IPS DF 6.9 (cell line): ENCODE measurements around the gene GALNT16.

Experiments
- DNase-seq: peaks from one replicate; pipeline ENCODE4 v3.0.0-alpha.2; 2013; ENCODE audit warnings: low read depth, low spot score
- H3K27ac ChIP-seq: one replicate; pipeline ENCODE4 v1.5.1; 2013; ENCODE audit warnings: low read length, control low read depth
- H3K27me3 ChIP-seq: 2 replicates; pipeline ENCODE4 v1.6.1; 2013; ENCODE audit warnings: mild to moderate bottlenecking, low read length; ENCODE audit not compliant: control insufficient read depth, insufficient read depth
- H3K36me3 ChIP-seq: 2 replicates; pipeline ENCODE4 v1.6.1; 2013; ENCODE audit warnings: low read length; ENCODE audit not compliant: control insufficient read depth, insufficient read depth
- H3K4me1 ChIP-seq: 2 replicates; pipeline ENCODE4 v1.6.1; 2013; ENCODE audit warnings: low read length; ENCODE audit not compliant: control insufficient read depth, insufficient read depth
- H3K4me3 ChIP-seq: 2 replicates; pipeline ENCODE4 v1.5.1; 2013; ENCODE audit warnings: mild to moderate bottlenecking, low read length
- H3K9me3 ChIP-seq: 2 replicates; pipeline ENCODE4 v1.6.1; 2013; ENCODE audit warnings: low read length, inconsistent platforms; ENCODE audit not compliant: control insufficient read depth, insufficient read depth
- WGBS: extraction: QIAGEN DNeasy Blood & Tissue Kit; methylation state at CpG from one replicate; pipeline ENCODE4 v1.1.7; 2013; ENCODE audit warnings: mixed read lengths, missing lambda C conversion rate; ENCODE audit not compliant: insufficient read length, insufficient coverage; 5-methylcytosine and 5-hydroxymethylcytosine counted together

Gene GALNT16

GRCh38 chr14:69237584-69237983, 22.4 kb upstream of the GALNT16 start:
- no peaks in the 10 kb centered on the region for H3K9me3 ChIP-seq
- no peak overlapping the region for H3K27ac ChIP-seq
- peaks cover 8% of the 10 kb centered on the region; the same call in 1 of the 2 replicates for H3K36me3 ChIP-seq
- H3K4me1 ChIP-seq: no peaks in the 10 kb centered on the region
- DNase-seq: no peak
- WGBS: no CpG with 5 or more reads among the region's 12 CpGs
- H3K4me3 ChIP-seq: no peak overlapping the region
- no peaks in the 10 kb centered on the region for H3K27me3 ChIP-seq

- DNase-seq: no peak
- H3K9me3 ChIP-seq: no peaks in the 10 kb centered on the region
- H3K4me3 ChIP-seq: no peak overlapping the region
- WGBS: no CpG with 5 or more reads among the region's 4 CpGs
- H3K36me3 ChIP-seq: peaks cover 8% of the 10 kb centered on the region; the same call in 1 of the 2 replicates
- no peak overlapping the region for H3K27ac ChIP-seq
- no peaks in the 10 kb centered on the region for H3K27me3 ChIP-seq
- H3K4me1 ChIP-seq: no peaks in the 10 kb centered on the region
These were observed 21.1 kb upstream of the GALNT16 start for GRCh38 chr14:69238883-69239282.

- Histone ChIP-seq H3K9me3 (no peaks in the 10 kb centered on the region), H3K4me1 (no peaks in the 10 kb centered on the region), H3K36me3 (peaks cover 8% of the 10 kb centered on the region; the same call in 1 of the 2 replicates), H3K27ac (no peak overlapping the region), H3K4me3 (no peak overlapping the region), H3K27me3 (no peaks in the 10 kb centered on the region)
- no peak for DNase-seq
- WGBS: no CpG with 5 or more reads among the region's 13 CpGs
These were observed 19.3 kb upstream of the GALNT16 start for GRCh38 chr14:69240527-69241173.

- 0 out of 2 replicates have a peak, but pooled peaks cover 4% of the 10 kb centered on the region for H3K36me3 ChIP-seq
These were observed 18.4 kb upstream of the GALNT16 start for GRCh38 chr14:69241577-69241976.

GRCh38 chr14:69242311-69243224, 17.4 kb upstream of the GALNT16 start:
- WGBS: no CpG with 5 or more reads among the region's 10 CpGs
- H3K36me3 ChIP-seq: 0 out of 2 replicates have a peak, but pooled peaks cover under 1% of the 10 kb centered on the region
- H3K4me1 ChIP-seq: no peaks in the 10 kb centered on the region
- DNase-seq: no peak
- no peaks in the 10 kb centered on the region for H3K27me3 ChIP-seq
- no peak overlapping the region for H3K4me3 ChIP-seq
- H3K9me3 ChIP-seq: no peaks in the 10 kb centered on the region
- no peak overlapping the region for H3K27ac ChIP-seq

More at GRCh38 chr14:69241577-69241976, 18.4 kb upstream of the GALNT16 start:
- DNase-seq: no peak
- no peak overlapping the region for H3K27ac ChIP-seq
- no peak overlapping the region for H3K4me3 ChIP-seq
- H3K9me3 ChIP-seq: no peaks in the 10 kb centered on the region
- no CpG with 5 or more reads among the region's 2 CpGs for WGBS
- H3K27me3 ChIP-seq: no peaks in the 10 kb centered on the region
- no peaks in the 10 kb centered on the region for H3K4me1 ChIP-seq

- H3K4me1 ChIP-seq: no peaks in the 10 kb centered on the region
- H3K27me3 ChIP-seq: no peaks in the 10 kb centered on the region
- no peaks in the 10 kb centered on the region for H3K9me3 ChIP-seq
- no peaks in the 10 kb centered on the region for H3K36me3 ChIP-seq
- DNase-seq: no peak
- no peak overlapping the region for H3K4me3 ChIP-seq
- no peak overlapping the region for H3K27ac ChIP-seq
- WGBS: no CpG with 5 or more reads among the region's 3 CpGs
These were observed 15.0 kb upstream of the GALNT16 start for GRCh38 chr14:69244946-69245345.

- no peak overlapping the region for H3K4me3 ChIP-seq
- no peaks in the 10 kb centered on the region for H3K27me3 ChIP-seq
- WGBS: no CpG with 5 or more reads among the region's 3 CpGs
- no peaks in the 10 kb centered on the region for H3K36me3 ChIP-seq
- H3K27ac ChIP-seq: no peak overlapping the region
- no peak for DNase-seq
- no peaks in the 10 kb centered on the region for H3K9me3 ChIP-seq
- no peaks in the 10 kb centered on the region for H3K4me1 ChIP-seq
These were observed 13.6 kb upstream of the GALNT16 start for GRCh38 chr14:69246331-69246730.

GRCh38 chr14:69247676-69248440, 12.1 kb upstream of the GALNT16 start:
- no CpG with 5 or more reads among the region's 3 CpGs for WGBS
- Histone ChIP-seq H3K4me1 (no peaks in the 10 kb centered on the region), H3K4me3 (no peak overlapping the region), H3K27me3 (no peaks in the 10 kb centered on the region), H3K9me3 (no peaks in the 10 kb centered on the region), H3K36me3 (no peaks in the 10 kb centered on the region), H3K27ac (no peak overlapping the region)
- DNase-seq: no peak

GRCh38 chr14:69249603-69250002, 10.4 kb upstream of the GALNT16 start:
- Histone ChIP-seq H3K4me3 (no peak overlapping the region), H3K9me3 (no peaks in the 10 kb centered on the region), H3K4me1 (no peaks in the 10 kb centered on the region), H3K27me3 (no peaks in the 10 kb centered on the region), H3K36me3 (no peaks in the 10 kb centered on the region), H3K27ac (no peak overlapping the region)
- no peak for DNase-seq
- no CpG with 5 or more reads among the region's 5 CpGs for WGBS

- H3K36me3 ChIP-seq: no peaks in the 10 kb centered on the region
- no peak overlapping the region for H3K27ac ChIP-seq
- H3K9me3 ChIP-seq: no peaks in the 10 kb centered on the region
- no peak for DNase-seq
- no CpG with 5 or more reads among the region's 3 CpGs for WGBS
- H3K4me3 ChIP-seq: no peak overlapping the region
- H3K27me3 ChIP-seq: peaks cover 2% of the 10 kb centered on the region
- no peaks in the 10 kb centered on the region for H3K4me1 ChIP-seq
These were observed 7.1 kb upstream of the GALNT16 start for GRCh38 chr14:69252851-69253250.
